NCI-H2171 (cell line): ENCODE results near the gene MAFG.

ENCODE experiments used
- DNase-seq: peaks from one replicate; lab custom pipeline; 2025; lab: John Stamatoyannopoulos, UW

MAFG gene

DNA sequence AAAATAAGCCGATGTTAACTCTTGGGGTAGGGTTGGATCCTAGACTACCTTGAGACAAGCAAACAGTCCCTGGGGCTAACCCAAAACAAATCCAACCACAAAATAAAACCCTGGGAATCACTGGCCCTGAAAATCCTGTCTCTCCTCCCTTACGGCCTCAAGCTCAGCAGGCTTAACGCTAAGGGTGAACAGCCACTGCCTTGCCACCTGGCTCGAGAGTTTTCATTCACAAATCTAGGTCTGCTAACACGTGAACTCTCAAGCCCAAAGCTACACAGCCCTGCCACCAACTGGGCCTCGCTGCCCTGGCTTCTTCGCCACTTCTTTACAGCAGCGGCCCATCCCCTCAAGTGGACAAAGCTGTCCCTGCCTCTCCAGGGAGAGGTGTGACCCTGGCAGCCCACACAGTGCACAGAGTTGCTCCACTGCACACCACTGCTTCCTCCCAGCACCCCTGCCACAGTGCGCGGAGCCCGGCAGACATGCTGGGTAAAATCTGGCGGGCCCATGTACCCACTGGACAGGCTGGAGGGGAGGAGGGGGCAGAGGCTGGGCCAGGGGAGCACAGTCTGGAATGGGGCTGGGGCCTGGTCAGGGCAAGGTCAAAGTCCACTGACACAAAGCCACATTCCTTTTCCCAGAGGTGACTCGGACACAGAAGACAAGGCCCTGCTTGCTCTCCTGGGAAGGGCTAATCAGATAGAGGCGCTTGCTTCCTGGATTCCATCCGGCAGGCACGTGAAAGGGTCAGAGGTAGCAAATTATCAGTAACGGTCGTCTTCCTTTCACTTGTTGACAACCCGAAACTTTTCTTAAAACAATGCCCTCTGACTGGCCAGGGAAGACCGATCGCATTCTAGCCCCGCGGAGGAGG, 17.3 kb downstream of the MAFG start:
- no peak for DNase-seq

DNA sequence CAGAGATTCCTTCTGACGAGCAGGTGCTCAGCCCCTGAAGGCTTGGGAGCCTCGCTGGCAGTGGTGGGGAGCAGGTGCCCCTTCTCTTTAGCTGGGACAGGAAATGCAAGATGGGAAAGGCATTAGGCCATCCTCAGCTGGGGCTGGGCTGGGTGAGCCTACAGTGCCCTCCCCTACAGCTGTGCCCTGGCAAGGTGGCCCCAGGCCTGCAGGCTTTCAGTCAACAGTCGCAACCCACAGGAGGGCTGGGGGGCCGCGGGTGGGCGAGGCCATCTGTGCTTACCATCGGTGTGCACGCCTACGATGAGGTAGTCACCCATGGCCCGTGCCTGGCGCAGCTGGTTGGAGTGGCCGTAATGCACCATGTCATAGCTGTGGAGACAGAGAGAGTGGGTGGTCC, 18.3 kb downstream of the MAFG start:
- DNase-seq = no peak

DNA sequence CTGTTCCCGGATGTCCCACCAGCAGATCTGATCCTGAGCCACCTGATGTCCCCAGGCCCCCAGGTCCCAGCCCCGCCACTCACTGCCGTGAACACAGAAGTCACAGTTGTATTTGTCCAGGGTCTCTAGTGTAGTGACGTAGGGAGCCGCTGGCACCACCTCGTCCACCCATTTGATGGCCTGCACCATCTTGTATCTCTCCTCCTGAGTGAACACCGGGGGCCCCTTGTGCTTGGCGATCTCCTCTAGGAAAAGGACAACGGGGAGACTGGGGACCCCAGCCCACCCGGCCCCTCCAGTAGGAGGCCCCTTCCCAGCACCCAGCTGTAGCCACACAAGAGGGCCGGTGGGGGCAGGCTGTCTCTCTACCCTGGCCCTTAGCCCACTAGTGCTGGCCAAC, 18.7 kb downstream of the MAFG start:
- DNase-seq = no peak

DNA sequence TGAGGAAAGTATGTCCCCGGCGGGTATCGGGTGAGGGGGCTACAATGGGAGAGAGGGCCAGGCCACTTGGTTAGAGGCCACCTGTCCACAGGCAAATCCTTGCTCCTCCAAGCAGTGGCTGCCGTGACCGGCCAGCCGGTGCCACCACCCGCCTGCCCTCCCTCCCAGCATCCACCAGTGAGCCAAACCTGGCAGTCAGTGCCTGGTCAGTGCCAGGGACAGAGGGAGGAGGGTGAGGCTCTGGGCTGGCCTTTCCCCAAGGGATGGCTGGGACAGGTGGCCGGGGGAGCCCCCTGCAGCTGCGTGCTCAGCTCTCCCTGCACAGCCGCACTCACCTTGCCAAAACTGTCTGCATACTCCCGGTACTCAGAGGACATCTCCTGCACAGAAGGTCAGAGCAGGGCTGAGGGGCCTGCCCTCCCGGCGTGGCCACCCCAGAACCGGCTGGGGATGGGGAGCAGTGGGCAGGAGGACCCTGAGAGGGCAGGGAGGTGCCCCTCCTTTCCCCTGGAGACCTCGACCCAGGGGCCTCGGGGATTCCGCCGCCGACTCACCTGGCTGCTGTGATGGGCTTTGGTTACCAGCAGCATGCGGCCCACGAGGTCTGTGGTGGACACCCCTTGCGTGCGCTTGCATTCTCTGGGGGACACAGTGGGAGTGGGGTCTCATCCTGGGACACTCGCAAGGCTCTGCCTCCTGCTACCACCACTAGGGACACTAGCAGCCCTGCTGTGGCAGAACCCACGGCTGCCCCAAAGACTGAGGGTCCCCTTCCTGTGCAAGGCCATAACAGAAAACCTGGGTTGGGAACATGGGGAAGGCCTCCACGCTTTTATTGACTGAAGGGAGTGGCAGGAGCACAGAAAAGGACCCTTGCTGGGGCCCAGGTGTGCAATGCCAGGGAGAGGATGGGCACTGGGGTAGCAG, 20.1 kb downstream of the MAFG start:
- no peak for DNase-seq

DNA sequence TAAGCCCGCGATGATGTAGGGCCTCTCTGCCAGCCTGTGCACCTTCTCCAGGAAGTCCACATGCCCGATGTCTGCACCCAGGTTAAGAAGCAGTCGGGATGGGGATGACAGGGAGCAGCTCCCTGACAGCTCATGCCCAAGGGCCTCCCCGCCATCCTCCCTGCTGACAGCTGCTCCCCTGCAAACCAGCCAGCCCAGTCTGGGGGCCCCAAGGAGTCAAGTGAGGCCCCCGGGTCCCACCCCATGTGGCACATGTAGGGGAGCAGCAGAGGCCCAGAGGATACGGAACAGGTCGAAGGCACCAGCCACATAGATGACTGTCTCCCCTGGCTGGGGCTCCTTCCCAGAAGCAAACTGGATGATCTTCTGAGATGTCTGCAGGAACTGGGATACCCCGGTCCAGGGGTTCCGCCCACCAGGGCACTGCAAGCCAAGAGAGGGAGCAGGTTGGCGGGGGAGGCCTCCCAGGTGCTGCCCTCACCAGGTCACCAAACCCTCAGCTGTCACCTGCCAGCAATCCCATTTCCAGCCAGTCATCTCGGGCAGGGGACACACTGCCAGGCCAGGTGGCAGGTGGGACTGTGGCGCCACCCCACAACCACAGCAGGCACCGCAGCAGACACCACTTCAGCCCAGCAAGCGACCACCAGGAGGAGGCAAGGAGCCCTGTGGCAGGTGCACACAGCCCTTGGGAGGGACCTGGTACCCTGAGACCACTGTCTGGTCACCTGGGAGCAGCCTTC, 20.9 kb downstream of the MAFG start:
- no peak for DNase-seq

DNA sequence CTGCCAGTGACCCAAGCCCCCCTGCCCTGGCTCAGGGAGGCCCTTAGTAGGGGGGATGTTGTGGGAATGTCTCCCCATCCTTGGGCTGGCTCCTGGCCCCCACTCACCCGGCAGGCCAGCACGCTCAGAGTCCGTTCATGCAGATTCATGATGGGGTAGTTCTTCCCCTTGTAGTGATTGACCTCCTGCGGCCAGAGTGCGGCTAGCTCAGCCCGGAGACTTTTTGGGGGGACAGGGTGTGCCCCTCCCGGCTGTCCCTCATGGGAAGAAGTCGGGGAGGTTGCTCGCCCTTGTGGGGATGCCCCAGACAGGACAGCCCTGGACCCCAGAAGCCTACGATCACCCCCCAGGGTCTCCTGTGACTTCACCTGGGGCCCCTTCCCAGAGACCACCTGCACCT, 21.5 kb downstream of the MAFG start:
- DNase-seq = no peak

DNA sequence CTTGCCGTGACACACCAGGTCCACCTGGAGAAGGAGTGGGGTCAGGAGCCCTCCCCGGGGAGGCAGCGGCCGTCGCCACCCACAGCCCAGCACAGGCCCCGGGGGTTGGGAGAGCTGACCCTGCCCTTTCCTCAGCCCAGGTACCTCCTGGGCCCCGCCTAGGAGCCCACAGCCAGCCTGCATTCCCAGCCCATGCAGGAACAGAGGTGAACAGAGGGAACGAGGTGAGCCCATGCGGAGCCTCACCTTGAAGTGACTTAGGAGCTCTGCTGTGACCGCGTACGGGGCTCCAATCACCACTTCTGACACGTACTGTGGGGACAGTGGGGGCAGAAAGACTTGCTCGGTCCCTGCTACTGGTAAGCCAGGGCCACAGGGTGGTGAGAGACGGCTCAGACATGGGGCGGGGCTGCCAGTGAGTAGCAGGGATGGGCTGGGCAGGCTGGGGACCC, 22.1 kb downstream of the MAFG start:
- DNase-seq = no peak

DNA sequence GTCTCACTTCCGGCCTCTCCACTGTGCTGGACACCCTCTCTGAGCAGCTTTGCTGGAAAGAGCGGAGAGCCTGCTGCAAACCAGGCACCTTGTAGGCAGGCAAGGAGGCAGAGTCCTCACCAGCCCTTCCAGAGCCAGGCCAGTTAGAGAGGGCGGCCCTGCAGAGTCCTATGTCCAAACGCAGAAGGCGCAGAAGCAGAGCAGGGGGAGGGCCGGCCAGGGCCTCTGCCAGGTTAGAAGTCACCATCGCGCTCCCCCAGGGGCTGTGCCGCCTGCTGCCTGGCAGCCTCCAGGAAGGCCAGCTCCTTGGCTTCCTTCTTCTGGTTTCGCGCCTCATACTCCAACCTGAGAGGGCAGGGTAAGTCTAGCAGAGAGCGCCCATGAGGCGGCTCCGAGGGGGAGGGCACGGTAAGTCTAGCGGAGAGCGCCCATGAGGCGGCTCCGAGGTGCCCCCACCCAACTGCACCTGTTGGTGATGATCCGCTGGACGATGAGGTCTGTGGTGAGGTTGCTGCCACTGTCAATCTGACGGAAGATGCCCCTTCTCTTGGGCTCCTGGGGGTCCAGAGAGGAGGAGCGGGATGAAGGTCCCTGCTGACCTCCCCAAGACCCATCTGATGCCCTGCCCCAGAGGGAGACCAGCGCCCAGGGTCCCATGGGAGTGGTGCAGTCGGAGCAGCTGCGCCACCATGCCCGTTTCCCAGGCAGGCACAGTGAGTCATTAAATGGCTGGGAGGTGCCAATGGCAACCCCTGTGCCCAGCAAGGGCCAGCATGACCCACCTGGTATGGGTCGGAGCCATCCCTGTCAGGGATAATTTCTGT, 22.7 kb downstream of the MAFG start:
- DNase-seq = no peak

DNA sequence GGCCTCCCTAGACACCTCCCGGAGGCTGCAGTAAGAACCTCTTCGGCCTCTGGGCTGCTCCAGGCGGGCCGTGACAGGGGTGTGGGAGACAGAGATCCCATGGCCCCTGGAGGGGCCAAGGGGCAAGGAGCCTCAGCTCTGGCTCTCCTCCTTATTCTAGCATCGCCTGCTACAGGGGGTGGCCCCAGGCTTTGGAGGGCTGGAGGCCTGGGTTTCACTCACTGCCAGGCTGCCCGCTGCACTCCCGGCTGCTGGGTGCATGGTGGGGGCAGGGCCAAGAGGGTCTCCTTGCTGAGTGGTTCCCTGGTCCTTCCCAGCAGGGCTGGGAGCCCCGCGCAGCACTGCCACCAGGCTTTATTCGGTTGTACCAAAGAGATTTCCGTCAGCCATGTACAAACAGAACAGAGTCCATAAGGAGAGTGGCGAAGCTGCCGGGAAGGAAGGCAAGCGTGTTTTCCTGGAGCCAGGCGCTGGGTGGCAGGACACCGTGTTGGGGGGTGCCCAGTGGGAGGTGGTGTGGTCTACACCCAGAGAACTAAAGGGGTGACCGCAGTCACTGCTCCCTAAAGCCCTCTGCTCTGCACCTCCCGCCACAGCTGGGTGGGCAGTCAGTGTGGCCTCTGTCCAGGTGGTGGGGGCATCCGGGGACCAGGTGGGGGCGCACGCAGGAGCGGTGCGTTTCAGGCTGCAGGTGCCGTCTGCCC, 23.5 kb downstream of the MAFG start:
- DNase-seq = no peak

DNA sequence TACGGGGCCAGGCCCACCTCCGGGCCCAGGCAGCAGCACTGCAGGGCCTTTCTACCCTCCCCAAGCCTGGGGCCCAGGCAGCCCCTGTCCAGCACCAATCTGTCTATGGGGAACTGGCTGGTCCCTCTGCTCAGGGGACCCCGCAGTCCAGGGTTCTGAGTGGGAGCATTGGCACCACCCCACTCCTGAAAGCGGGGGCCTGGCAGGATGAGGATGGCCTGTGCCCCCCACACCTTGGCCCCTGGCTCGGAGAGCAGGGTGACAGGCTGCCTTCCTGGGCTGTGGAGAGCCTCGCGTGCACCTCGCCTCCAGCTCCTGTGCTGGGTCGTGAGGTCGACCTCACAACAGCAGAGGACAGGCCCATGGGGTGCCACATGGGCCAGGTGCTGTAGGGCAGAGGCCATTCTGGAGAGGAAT, 24.1 kb downstream of the MAFG start:
- no peak for DNase-seq

DNA sequence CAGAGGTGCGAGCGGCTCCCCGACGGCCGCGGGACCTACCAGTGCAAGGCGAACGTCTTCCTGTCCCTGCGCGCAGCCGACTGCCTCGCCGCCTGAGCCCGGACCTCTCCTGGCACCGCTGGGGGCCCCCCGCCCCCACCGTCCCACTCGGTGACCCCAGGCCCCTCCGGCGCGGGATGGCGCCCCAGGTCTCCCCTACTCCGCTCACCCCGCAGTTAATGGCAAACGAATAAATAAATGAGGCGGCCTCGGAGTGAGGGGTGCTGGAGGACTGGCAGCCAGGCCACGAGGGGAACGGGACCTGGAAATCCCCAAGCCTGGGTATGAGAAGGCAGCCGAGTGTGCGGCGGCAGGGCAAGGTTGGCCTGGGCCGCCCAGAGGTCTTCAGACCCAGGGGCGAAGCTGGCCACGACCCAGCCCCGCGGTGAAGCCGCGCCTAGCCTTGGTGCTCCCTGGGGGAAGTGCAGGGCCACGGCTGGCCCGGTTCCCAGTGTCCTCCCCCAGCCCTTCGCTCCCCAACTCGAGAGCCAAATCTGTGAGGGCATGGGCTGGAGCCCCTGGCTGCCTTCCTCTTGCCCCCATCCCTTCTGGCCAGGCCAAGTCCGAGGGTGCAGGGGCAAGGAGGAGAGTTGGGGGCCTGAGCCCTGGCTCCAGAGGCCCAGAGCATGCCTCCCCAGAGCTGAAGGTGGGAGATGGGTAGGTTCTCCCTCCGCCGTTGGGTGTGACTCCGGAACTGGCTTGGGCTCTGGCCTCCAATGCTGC, 24.7 kb downstream of the MAFG start:
- DNase-seq = no peak

DNA sequence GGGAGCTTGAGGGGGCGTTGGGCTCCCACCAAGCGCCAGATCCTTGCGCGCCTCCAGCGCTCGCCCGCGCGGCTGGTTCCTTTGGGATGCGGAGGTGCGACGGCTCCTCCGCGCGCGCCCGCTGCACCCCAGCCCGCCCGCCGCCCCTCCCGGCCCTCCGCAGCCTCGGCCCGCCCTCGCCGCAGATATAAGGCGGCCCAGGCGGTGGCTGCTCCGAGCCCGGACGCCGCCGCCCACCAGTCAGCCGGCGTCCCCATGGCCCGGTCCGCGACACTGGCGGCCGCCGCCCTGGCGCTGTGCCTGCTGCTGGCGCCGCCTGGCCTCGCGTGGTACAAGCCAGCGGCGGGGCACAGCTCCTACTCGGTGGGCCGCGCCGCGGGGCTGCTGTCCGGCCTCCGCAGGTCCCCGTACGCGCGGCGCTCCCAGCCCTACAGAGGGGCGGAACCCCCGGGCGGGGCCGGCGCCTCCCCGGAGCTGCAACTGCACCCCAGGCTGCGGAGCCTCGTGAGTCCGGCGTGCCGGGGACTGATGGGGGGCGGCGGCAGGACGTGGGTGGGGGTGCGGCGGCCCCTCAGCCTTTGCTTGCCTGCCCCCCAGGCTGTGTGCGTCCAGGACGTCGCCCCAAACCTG, 25.4 kb downstream of the MAFG start, which contains the start of gene NPB:
TSS of gene NPB (plus strand) at position 216 of the 630 bp plus-strand sequence. CDS start at position 256, 40 bp downstream.
- DNase-seq = no peak

DNA sequence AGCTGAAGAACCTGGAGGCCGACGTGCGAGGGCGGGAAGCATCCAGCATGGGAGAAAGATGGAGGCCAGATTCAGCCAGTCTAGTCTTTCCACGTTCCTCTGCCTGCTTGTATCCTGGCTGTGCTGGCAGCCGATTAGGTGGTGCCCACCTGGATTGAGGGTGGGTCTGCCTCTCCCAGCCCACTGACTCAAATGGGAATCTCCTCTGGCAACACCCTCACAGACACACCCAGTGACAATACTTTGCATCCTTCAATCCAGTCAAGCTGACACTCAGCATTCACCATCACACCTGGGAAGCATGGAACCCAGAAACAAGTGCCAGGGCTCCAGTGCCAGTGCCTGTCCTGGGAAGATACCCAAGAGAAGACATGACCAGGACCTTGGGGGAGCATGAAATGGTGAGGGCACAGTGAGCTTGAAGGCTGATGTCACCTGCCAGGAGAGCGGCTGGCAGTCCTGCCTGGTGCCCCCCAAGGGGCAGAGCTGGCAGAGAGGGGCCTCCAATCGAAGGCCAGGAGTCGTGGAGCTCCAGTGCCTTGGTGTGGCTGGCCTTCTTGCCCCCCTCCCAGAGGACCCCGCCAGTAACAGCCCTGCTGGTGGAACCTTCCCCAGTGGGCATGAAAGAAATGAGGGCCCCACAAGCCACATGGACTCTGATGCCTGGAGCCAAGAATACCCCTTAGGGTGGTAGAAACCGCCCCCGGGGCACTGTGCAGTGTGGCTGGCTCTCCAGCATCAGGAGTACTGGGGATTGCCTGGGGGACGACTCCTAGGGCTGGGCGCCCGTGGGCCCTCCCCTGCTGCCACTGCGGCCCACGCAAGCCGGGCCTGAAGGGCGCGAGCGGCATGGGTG, 26.1 kb downstream of the MAFG start:
- no peak for DNase-seq

DNA sequence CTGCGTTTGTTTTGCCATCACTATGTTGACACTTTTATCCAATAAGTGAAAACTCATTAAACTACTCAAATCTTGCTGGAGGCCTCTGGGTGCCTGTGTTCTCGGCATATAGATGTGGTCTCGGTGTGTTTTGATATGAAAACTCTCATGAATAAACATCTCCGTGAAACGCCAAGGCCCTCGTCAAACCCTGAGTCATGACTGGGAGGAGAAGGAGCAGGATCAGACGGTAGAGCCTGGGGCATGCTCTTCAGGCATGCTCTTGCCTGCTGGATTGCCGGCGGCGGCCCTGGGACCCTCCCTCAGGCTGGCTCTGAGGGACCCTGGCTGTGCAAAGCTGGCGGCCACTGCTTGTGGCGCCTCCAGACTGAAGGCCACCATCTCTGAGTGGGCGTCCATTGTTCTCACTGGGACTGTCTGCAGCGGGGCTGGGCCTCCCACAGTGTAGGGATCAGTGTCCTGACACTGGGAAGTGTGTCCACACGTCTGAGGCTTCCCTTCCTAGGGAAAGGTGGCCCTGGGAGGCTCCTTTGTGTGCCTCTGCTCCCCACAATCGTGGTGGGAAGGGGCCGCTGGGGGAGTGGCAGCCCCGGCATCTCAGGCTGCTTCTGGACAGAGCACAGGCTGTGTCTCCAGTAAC, 27.2 kb downstream of the MAFG start:
- no peak for DNase-seq

DNA sequence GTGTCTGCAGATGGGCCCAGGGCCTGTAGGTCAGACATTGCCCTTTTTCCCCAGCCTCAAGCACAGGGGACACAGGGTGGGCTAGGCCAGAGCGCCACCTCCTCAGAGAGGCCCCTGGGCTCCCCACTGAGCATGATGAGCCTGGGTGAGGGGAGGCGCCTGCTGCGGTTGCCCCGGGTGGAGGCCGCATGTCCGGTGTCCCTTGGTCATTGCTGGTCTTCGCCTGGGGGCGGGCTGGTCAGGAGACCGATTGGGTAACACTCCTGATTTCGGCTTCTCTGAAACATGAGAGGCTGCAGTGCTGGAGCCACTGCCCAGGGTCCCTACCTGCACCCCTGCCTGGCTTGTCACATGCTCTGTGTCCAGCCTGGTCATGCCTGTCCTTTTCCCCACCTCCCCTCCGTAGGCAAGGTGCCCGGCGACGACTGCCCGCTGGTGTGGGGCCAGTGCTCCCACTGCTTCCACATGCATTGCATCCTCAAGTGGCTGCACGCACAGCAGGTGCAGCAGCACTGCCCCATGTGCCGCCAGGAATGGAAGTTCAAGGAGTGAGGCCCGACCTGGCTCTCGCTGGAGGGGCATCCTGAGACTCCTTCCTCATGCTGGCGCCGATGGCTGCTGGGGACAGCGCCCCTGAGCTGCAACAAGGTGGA, 27.9 kb downstream of the MAFG start:
- no peak for DNase-seq

DNA sequence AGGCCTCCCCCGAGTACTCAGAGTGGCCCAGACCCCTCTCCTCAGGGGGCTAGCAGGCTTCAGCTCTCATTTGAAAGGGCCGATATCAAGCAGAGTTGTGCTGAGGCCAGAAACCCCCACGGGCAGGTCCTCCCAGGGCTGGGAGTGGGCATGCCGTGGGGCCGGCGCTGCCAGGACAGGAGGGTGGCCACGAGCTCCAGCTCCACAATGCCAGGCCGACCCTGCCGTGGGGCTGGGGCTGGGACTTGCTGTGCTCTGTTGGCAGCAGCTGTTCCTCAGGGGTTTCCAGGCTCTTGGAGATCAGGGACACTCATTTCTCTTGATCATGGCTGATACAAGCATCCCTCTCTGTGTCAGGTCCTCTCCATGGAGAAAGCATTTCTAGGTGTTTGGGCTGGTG, 28.6 kb downstream of the MAFG start:
- no peak for DNase-seq
